Measurements from ENCODE around the gene SLC13A2. TPM values are rescaled to one million over a fixed set of nuclear protein-coding genes. Genes with fewer than 3 reads are reported as not detected.

Gene SLC13A2
- total RNA-seq, 1 donor from 2014 or later: not detected

- no peak overlapping the region for H3K27ac ChIP-seq
- H3K4me3 ChIP-seq: no peak overlapping the region
- H3K4me1 ChIP-seq: peaks cover 18% of the 10 kb centered on the region
- no peaks in the 10 kb centered on the region for H3K9me3 ChIP-seq
- DNase-seq (ENCODE audit: extremely low spot score in 2 of 2): no peak
- intact Hi-C loops (cut with DNase I): no loop called here
- H3K27me3 ChIP-seq: no peaks in the 10 kb centered on the region
- no peaks in the 10 kb centered on the region for H3K36me3 ChIP-seq
- TF ChIP-seq POLR2AphosphoS5 (IDR thresholded peaks at IDR 0.05; ENCODE audit: insufficient read depth in 1 of 2, low read depth in 1 of 2) (no peak), POLR2A (IDR thresholded peaks at IDR 0.05) (no peak)
- TF ChIP-seq, protein P1, sequence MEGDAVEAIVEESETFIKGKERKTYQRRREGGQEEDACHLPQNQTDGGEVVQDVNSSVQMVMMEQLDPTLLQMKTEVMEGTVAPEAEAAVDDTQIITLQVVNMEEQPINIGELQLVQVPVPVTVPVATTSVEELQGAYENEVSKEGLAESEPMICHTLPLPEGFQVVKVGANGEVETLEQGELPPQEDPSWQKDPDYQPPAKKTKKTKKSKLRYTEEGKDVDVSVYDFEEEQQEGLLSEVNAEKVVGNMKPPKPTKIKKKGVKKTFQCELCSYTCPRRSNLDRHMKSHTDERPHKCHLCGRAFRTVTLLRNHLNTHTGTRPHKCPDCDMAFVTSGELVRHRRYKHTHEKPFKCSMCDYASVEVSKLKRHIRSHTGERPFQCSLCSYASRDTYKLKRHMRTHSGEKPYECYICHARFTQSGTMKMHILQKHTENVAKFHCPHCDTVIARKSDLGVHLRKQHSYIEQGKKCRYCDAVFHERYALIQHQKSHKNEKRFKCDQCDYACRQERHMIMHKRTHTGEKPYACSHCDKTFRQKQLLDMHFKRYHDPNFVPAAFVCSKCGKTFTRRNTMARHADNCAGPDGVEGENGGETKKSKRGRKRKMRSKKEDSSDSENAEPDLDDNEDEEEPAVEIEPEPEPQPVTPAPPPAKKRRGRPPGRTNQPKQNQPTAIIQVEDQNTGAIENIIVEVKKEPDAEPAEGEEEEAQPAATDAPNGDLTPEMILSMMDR (IDR thresholded peaks at IDR 0.05): no peak
Observed at GRCh38 chr17:28515518-28515917, 42.1 kb downstream of the SLC13A2 start.

DNA sequence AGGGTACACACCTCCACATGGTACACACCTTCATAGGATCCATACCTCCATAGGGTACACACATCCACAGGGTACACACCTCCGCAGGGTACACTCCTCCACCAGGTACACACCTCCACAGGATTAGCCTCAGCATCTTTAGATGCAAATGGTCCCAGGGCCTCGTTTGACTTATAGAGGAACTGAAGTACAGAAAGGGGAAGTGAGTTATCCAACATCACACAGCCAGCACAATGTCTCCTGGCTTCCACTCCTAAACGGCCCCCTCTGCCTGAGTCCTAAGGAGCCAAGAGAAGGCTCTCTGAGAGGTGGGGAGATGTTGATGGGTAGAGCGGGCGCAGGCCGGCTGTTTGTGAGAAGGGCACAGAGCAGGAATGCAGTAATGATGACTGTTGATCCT, 44.7 kb downstream of the SLC13A2 start:
- Histone ChIP-seq H3K4me3 (no peak overlapping the region), H3K4me1 (peaks cover 18% of the 10 kb centered on the region), H3K27ac (no peak overlapping the region), H3K9me3 (no peaks in the 10 kb centered on the region), H3K27me3 (no peaks in the 10 kb centered on the region), H3K36me3 (no peaks in the 10 kb centered on the region)
- no peak for DNase-seq (ENCODE audit: extremely low spot score in 2 of 2)
- intact Hi-C loops (cut with DNase I): no loop called here
- TF ChIP-seq POLR2AphosphoS5 (IDR thresholded peaks at IDR 0.05; ENCODE audit: insufficient read depth in 1 of 2, low read depth in 1 of 2) (no peak), POLR2A (IDR thresholded peaks at IDR 0.05) (no peak)
- TF ChIP-seq, protein P1 (IDR thresholded peaks at IDR 0.05): no peak

DNA sequence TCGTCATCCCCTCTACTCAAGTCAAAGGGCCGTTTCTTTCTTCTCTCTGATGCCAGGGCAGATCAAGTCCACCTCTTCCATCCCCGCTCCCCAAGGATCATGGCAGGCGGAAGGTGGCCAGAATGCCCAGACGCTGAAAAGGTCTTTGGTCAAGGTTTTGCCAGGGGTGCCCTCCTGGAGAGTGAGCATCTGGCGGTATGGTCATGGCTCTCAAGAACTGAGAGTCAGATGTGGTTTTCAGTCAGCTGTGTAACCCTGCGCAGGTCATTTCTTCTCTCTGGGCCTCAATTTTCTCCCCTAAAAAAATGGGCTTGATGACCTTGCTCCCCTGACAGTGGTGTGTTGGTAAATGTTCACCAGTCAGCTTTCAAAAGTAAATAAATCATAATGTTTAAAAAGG, 45.1 kb downstream of the SLC13A2 start:
- H3K9me3 ChIP-seq: no peaks in the 10 kb centered on the region
- no peak overlapping the region for H3K27ac ChIP-seq
- no peak for DNase-seq (ENCODE audit: extremely low spot score in 2 of 2)
- H3K27me3 ChIP-seq: no peaks in the 10 kb centered on the region
- intact Hi-C loops (cut with DNase I): no loop called here
- peaks cover 16% of the 10 kb centered on the region for H3K4me1 ChIP-seq
- no peaks in the 10 kb centered on the region for H3K36me3 ChIP-seq
- TF ChIP-seq POLR2AphosphoS5 (IDR thresholded peaks at IDR 0.05; ENCODE audit: insufficient read depth in 1 of 2, low read depth in 1 of 2) (no peak), POLR2A (IDR thresholded peaks at IDR 0.05) (no peak)
- TF ChIP-seq, protein P1 (IDR thresholded peaks at IDR 0.05): no peak
- no peak overlapping the region for H3K4me3 ChIP-seq

DNA sequence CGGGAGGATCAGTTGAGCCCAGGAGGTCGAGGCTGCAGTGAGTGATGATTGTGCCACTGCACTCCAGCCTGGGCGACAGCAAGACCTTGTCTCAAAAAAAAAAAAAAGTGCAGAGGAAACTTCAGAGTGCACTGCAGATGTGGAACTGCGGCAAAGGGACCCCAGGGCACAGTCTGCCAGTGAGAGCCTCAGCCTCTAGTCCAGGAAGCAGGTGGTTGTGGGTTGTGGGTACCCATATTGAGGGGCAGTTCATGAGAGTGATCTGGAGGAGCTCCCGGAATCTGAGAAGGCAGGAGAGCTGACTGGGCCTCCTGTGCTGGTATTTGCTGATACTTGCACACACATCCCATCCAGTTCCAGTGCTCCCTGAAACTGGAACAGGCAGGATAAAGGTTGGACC, 45.8 kb downstream of the SLC13A2 start:
- no peak overlapping the region for H3K27ac ChIP-seq
- DNase-seq (ENCODE audit: extremely low spot score in 2 of 2): no peak
- no peaks in the 10 kb centered on the region for H3K36me3 ChIP-seq
- no peaks in the 10 kb centered on the region for H3K27me3 ChIP-seq
- intact Hi-C loops (cut with DNase I): no loop called here
- no peaks in the 10 kb centered on the region for H3K9me3 ChIP-seq
- no peak for TF ChIP-seq POLR2AphosphoS5 (IDR thresholded peaks at IDR 0.05; ENCODE audit: insufficient read depth in 1 of 2, low read depth in 1 of 2)
- TF ChIP-seq POLR2A (IDR thresholded peaks at IDR 0.05): no peak
- TF ChIP-seq, protein P1 (IDR thresholded peaks at IDR 0.05): no peak
- H3K4me1 ChIP-seq: peaks cover 9% of the 10 kb centered on the region
- no peak overlapping the region for H3K4me3 ChIP-seq

DNA sequence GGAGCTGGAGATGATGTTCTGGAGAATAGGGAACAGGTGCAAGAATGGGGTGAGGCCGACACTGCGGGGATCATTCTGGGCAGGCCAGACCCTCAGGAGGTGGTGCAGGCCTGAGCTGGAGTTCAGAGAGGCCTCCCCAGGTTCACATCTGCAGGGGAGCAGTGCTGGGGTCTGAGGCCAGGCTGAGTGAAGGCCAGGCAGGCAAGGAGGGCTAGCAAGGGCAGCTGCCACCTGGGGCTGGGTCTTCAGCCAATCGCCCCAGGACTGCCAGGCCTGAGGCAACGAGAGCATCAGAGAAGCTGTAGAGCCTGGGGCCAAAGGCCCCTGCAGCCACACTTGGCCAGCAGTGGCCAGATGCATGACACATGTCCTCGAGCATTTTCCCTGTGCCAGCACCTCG, 47.2 kb downstream of the SLC13A2 start:
- intact Hi-C loops (cut with DNase I): no loop called here
- no peak for DNase-seq (ENCODE audit: extremely low spot score in 2 of 2)
- Histone ChIP-seq H3K9me3 (no peaks in the 10 kb centered on the region), H3K4me3 (no peak overlapping the region), H3K27ac (no peak overlapping the region), H3K27me3 (no peaks in the 10 kb centered on the region), H3K36me3 (no peaks in the 10 kb centered on the region), H3K4me1 (peaks cover 12% of the 10 kb centered on the region)
- TF ChIP-seq POLR2AphosphoS5 (IDR thresholded peaks at IDR 0.05; ENCODE audit: insufficient read depth in 1 of 2, low read depth in 1 of 2) (no peak), POLR2A (IDR thresholded peaks at IDR 0.05) (no peak)
- TF ChIP-seq, protein P1 (IDR thresholded peaks at IDR 0.05): no peak
